GM21526 (cell line): ENCODE data around the gene FTO.

ENCODE experiments used
- ATAC-seq: cut with Tn5 transposase; IDR thresholded peaks from one replicate; pipeline ENCODE4 v1.9.1; 2021; ENCODE audit warnings: moderate library complexity; ENCODE audit not compliant: unreplicated experiment, low FRiP score

The FTO gene

DNA sequence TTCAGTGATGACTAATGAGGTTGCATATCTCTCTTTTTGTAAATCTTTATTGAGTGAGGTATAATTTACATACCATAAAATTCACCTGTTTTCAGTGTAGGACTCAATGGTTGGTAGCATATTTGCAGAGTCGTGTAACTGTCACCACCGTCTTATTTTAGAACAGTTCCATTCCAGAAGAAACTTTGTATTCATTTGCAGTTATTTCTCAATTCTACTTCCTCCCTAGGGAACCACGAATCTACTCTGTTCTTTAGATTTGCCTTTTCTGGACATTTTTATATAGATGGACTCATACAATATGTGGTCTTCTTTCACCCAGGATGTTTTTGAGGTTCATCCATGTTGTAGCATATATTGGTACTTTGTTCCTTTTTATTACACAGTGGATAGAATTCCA, 3.7 kb downstream of the FTO start:
- ATAC-seq: no peak

- no peak for ATAC-seq
Observed at GRCh38 chr16:53708490-53708889, 4.5 kb downstream of the FTO start.

DNA sequence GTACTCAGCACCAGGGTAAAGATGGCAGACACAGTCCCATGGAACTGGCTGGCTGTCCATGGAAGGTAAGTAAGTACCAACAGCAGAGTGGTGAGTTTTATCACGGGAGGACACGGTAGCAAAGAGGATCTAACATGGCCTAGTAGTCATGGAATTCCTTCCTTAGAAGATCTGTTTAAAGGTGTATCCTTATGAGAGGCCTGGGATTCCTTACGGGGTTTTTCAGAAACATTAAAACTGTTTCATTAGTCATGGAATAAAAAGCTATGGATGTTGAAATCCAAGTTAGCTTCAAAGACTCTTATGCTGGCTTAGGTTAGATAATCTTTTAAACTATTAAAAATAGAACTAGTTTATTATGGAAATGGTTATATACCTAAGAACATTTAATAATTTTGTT, 7.4 kb downstream of the FTO start:
- no peak for ATAC-seq

- no peak for ATAC-seq
Observed at GRCh38 chr16:53712065-53712464, 8.1 kb downstream of the FTO start.

GRCh38 chr16:53713403-53714204, 9.6 kb downstream of the FTO start:
- ATAC-seq: no peak

DNA sequence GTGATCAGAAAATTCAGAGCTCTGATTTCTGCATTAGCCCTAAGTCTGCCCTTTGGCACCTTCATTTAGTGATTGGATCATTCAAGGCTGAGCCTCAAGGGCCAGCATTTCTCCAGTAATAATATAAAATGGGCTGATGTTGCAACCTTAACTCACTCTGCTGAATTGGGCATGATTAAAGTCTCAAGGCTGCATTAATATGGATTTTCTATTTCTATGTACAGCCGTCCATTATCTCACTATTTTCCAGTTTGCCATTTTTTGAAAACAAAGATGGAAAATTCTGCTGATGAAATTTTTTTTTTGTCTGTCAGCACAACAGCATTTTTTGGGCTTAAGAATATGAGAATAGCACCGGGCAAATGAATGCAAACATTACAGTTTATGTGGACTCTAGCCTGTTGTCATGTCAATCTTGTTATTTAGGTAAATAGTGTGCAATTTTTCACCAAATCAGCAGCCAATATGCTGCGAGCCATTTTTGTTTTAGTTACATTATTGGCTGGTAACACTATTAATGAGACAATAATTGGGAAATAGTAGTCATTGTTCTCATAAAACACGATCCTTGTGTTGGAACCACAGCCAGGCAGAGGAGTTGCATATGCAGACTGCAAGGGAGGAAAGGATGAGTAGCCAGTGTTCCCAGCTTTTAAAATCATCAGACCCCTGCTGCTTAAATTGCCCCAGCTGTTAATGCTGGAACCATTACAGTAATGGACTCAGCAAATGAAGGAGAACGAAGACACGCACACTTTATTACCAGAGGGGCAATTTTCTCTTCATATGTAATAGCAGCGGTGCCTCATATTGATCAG, 10.5 kb downstream of the FTO start:
- ATAC-seq: no peak

DNA sequence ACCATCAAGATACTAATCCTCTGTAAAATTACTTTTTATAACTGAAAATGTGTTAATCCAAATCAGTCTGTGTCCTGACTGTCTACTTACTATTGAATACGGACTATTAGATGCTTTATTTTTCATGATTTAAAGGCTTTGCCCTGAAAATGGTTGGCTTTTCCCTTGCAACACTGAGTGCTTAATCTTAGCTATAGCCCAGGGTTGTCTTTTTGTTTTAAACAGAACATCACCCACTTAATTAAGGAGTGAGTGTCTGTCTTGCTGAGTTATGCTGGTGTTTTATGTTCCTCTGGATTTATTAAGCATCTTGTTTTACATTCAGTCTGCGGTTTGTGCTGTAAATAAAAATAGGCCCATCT, 11.0 kb downstream of the FTO start:
- ATAC-seq: no peak

DNA sequence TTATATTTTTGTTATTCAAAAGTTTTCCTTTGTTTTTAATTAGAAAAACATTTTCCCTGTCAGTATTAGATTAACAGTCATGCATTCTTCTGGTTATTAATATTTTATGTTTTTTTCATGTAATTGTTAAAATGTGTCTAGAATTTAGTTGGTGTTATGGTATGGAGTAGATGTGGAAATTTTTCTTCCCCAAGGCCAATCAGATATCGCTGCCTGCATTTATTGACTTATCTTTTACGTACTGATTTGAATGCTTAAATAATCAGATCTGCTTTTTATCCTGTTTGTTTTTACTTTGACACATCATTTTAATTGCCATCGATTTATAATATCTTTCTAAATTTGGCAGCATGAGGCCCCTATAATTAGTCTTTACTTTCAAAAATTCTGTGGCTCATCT, 13.6 kb downstream of the FTO start:
- no peak for ATAC-seq

DNA sequence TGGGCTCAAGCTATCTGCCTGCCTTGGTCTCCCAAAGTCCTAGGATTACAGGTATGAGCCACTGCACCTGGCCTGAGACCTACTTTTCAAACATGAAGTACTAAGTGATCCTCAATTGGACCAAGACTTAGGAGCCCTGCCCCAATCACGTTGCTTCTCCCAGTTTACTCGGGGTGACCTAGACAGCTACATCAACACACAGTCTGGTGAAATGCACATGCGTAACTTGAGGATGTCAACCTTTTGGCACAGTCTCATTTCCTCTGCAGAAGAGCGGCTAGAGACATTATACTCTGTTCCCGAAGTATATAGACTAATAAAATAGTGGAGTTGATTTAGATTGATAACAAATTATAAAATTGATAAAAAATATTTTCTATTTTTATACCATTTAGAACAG, 17.1 kb downstream of the FTO start:
- ATAC-seq: no peak

DNA sequence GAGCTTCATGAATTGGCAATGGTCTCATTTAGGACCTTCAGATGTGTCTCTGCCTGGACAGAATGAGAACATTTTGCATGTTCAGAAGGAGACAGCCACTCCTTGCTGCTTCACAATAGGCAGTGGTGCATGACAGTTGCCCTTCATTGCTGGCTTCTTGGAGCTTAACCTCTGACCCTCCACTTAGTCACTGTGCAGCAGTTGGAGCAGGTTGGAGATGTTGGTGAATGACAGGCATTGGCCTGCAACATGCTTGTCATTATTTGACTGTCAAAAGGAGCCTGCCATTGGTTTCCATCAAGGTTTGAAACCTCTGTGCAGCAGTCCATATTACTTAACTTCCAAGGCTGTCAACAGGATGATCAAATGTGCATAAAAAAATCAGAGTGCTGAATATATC, 22.7 kb downstream of the FTO start:
- no peak for ATAC-seq

DNA sequence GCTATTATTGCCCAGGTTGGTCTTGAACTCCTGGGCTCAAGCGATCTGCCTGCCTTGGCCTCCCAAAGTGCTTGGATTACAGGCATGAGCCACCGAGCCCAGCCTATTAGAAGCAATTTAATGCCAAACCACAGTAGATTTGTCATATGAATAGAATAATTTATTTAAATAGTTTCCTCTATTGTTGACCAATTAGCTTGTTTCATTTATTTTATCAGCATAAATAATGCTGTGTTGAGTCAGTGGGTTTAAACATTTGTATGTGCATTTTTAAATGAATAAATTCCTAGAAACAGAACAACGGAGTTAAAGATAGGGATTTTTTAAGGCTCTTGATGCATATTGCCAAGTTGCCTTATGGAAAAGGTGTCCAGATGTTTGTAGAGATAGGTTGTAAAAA, 26.7 kb downstream of the FTO start:
- ATAC-seq: no peak

DNA sequence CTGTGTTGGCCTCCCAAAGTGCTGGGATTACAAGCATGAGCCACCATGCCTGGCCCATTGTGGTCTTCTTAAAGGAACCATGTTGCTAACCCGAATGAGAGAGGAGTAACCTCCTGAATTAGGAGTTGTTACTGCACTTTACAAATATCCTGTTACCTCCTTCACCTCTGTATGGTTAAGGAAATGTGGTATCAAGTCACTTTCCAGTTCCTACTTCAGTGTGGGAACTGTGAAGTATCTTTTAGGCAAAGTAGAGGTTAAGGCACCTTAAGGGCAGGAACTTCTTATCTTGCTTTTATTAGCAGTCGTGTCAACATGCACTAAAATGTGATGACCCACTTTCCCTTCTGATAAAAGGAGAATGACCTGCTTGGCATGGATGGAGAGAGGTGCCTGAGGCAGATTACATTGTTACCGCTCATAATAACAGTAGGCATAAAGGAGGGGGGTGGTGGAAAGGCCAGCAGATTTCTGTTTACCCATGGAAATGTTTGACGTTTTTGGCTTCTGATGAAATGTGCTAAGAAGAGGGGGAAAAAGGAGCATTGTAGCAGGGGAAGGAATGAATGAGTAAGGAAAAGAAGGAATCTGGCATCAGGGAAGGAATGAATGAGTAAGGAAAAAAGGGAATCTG, 28.5 kb downstream of the FTO start:
- ATAC-seq: no peak

- ATAC-seq: no peak
Observed at GRCh38 chr16:53734908-53735307, 31.0 kb downstream of the FTO start.

DNA sequence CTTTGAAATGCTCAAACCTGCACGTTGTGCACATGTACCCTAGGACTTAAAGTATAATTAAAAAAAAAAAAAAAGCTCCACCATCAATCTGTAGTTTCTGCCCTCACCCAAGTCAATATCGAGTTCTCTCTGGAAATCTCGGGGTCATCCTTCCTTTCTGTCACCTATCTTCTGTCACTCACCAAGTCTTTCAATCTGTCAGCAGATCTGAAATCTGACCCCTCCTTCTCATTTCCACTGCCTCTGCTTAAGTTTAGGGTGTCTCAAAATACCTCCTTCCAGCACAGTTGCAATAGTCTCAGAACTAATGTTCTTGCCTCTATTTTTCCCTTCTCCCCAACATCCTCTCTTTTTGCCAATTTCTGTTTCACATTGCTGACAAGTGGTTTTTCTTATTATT, 32.3 kb downstream of the FTO start:
- no peak for ATAC-seq

DNA sequence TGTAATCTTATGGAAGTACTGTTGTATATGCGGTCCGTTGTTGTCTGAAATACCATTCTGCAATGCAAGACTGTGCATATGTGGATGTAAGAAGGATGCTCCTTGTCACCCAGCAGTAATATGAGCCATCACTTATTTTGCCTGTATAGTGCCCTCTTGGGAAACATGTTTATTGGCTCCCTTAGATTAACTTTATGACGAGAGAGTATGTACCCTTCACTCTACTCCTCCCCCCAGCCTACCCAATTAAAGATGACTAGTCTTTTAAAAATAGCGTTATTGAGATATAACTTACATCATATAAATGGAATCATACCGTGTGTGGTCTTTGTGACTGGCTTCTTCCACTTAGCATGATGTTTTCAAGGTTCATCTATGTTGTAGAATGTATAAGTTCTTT, 33.6 kb downstream of the FTO start:
- no peak for ATAC-seq

- ATAC-seq: no peak
Observed at GRCh38 chr16:53740476-53740875, 36.5 kb downstream of the FTO start.

- ATAC-seq: no peak
Observed at GRCh38 chr16:53740933-53741531, 37.1 kb downstream of the FTO start.

GRCh38 chr16:53741546-53741945, 37.6 kb downstream of the FTO start:
- ATAC-seq: no peak

GRCh38 chr16:53743149-53743566, 39.2 kb downstream of the FTO start:
- ATAC-seq: no peak

DNA sequence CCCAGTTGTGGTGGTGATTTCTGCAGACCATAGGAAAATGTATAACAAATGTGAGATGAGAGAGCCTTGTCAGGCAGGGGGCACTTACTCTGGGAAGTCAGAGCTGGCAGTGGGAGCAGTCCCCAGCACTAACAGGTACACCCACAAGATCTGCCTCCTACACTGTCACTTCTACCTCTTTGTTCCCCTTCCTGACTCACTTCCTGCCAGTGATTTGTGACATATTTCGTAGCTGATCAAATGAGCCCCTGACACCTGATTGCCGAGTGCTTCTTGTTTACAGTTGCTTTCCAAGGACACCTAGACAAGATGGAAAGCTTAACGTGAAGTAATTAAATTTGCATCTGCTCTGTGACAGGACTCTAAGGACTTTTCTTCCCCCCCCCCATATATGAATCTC, 40.5 kb downstream of the FTO start:
- no peak for ATAC-seq

DNA sequence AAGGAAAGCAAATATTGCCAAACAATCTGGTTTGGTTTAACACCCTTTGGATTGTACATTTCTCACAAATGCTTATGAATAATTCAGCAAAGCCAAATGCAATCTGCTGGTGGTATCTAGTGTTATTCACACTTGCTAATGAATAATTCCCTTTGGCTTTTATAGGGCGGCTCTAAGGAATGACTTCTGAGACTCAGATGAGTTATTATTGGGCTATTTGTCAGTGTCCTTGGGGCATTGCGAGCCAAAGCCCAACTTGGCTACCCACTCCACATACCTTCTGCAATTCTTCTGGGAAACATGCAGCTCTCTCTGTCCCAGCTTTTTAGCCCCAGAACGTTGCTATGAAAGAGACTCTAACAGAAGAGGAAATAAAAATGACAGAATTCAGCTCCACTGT, 41.1 kb downstream of the FTO start:
- no peak for ATAC-seq
